ENCODE data around the gene CDC25B. TPM values are rescaled to one million over a fixed set of nuclear protein-coding genes. Genes with fewer than 3 reads are reported as not detected.

Gene CDC25B
- total and polyA plus RNA-seq, 2 experiments from 2014 or later, result 9.7 to 59.9 TPM

DNA sequence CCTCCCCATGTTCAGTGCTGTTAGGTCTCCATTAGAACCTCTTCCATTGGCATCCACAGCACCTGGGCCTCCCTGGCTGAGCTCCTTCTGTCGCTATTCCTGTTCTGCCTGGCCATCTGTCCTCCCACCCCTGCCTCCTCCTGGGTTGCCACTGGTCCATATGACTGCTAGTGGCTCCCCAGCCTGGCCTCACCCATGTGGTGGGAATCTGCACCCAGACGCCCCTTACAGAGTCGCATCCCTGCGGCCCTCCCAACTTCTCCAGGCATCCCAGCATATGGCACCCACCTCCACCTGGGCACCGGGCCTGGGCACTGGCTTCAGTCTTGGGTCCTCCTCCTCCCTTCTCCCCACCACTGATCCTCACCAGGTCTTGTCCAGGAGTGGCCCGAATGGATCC is 7.7 kb downstream of the CDC25B start:
- no peak for DNase-seq (ENCODE audit: low read depth in 1 of 2, low spot score in 1 of 2)
- H3K9me3 ChIP-seq (ENCODE audit: low read depth), result no peaks in the 10 kb centered on the region
- H3K4me3 ChIP-seq, result no peak overlapping the region
- no peaks in the 10 kb centered on the region for H3K27me3 ChIP-seq
- peaks cover 7% of the 10 kb centered on the region for H3K4me1 ChIP-seq (ENCODE audit: low read depth)
- TF ChIP-seq, protein P1, sequence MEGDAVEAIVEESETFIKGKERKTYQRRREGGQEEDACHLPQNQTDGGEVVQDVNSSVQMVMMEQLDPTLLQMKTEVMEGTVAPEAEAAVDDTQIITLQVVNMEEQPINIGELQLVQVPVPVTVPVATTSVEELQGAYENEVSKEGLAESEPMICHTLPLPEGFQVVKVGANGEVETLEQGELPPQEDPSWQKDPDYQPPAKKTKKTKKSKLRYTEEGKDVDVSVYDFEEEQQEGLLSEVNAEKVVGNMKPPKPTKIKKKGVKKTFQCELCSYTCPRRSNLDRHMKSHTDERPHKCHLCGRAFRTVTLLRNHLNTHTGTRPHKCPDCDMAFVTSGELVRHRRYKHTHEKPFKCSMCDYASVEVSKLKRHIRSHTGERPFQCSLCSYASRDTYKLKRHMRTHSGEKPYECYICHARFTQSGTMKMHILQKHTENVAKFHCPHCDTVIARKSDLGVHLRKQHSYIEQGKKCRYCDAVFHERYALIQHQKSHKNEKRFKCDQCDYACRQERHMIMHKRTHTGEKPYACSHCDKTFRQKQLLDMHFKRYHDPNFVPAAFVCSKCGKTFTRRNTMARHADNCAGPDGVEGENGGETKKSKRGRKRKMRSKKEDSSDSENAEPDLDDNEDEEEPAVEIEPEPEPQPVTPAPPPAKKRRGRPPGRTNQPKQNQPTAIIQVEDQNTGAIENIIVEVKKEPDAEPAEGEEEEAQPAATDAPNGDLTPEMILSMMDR (IDR thresholded peaks at IDR 0.05; ENCODE audit: low read depth, low read length), result no peak
- no peaks in the 10 kb centered on the region for H3K36me3 ChIP-seq
- H3K27ac ChIP-seq, result no peak overlapping the region

DNA sequence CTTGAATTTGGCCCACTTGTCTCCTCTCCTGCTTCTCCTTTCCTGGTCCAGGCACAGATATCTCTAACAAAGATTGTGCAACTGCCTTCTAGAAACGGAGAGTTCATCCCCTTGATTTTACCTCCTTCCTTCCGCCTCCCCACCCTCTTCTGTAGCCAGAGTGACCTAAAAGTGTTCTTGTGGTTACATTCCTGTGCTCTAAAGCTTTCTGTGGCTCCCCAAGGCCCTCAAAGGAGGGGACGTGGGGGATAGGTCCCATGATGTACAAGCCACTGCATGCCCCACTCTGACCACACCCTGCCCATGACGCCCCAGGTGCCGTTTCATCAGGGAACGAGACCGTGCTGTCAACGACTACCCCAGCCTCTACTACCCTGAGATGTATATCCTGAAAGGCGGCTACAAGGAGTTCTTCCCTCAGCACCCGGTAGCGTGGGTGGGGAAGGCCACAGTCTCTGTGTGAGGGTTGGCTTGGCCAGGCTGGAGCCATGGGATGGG is 8.2 kb downstream of the CDC25B start:
- Histone ChIP-seq H3K9me3 (ENCODE audit: low read depth) (no peaks in the 10 kb centered on the region), H3K4me1 (ENCODE audit: low read depth) (peaks cover 7% of the 10 kb centered on the region), H3K27me3 (no peaks in the 10 kb centered on the region), H3K27ac (no peak overlapping the region), H3K36me3 (no peaks in the 10 kb centered on the region), H3K4me3 (no peak overlapping the region)
- TF ChIP-seq, protein P1 (IDR thresholded peaks at IDR 0.05; ENCODE audit: low read depth, low read length), result no peak
- peak in 1 of 2 donors; percentile 48 for DNase-seq (ENCODE audit: low read depth in 1 of 2, low spot score in 1 of 2)

DNA sequence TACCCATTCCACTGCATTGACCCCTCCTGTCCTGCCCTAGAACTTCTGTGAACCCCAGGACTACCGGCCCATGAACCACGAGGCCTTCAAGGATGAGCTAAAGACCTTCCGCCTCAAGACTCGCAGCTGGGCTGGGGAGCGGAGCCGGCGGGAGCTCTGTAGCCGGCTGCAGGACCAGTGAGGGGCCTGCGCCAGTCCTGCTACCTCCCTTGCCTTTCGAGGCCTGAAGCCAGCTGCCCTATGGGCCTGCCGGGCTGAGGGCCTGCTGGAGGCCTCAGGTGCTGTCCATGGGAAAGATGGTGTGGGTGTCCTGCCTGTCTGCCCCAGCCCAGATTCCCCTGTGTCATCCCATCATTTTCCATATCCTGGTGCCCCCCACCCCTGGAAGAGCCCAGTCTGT is 8.7 kb downstream of the CDC25B start:
- Histone ChIP-seq H3K4me1 (ENCODE audit: low read depth) (peaks cover 4% of the 10 kb centered on the region), H3K27me3 (no peaks in the 10 kb centered on the region), H3K9me3 (ENCODE audit: low read depth) (no peaks in the 10 kb centered on the region), H3K4me3 (no peak overlapping the region), H3K27ac (no peak overlapping the region), H3K36me3 (no peaks in the 10 kb centered on the region)
- DNase-seq (ENCODE audit: low read depth in 1 of 2, low spot score in 1 of 2), result no peak
- TF ChIP-seq, protein P1 (IDR thresholded peaks at IDR 0.05; ENCODE audit: low read depth, low read length), result no peak

DNA sequence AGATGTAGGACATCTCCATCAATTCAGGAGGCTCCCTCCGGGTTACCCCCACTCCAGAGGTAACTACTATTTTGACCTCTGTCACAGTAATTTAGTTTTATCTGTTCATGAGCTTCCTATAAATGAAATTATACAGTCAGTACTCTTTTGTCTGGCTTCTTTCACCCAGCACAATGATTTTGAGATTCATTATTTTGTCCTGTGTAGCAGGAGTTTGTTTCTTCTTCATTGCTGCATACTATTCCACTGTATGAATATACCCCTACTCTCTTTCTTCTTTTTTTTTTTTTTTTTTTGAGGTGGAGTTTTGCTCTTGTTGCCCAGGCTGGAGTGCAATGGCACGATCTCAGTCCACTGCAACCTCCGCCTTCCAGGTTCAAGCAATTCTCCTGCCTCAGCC is 12.4 kb downstream of the CDC25B start:
- H3K27ac ChIP-seq, result no peak overlapping the region
- H3K27me3 ChIP-seq, result no peaks in the 10 kb centered on the region
- no peaks in the 10 kb centered on the region for H3K9me3 ChIP-seq (ENCODE audit: low read depth)
- no peaks in the 10 kb centered on the region for H3K4me1 ChIP-seq (ENCODE audit: low read depth)
- H3K4me3 ChIP-seq, result no peak overlapping the region
- TF ChIP-seq, protein P1 (IDR thresholded peaks at IDR 0.05; ENCODE audit: low read depth, low read length), result no peak
- DNase-seq (ENCODE audit: low read depth in 1 of 2, low spot score in 1 of 2), result no peak
- H3K36me3 ChIP-seq, result no peaks in the 10 kb centered on the region

DNA sequence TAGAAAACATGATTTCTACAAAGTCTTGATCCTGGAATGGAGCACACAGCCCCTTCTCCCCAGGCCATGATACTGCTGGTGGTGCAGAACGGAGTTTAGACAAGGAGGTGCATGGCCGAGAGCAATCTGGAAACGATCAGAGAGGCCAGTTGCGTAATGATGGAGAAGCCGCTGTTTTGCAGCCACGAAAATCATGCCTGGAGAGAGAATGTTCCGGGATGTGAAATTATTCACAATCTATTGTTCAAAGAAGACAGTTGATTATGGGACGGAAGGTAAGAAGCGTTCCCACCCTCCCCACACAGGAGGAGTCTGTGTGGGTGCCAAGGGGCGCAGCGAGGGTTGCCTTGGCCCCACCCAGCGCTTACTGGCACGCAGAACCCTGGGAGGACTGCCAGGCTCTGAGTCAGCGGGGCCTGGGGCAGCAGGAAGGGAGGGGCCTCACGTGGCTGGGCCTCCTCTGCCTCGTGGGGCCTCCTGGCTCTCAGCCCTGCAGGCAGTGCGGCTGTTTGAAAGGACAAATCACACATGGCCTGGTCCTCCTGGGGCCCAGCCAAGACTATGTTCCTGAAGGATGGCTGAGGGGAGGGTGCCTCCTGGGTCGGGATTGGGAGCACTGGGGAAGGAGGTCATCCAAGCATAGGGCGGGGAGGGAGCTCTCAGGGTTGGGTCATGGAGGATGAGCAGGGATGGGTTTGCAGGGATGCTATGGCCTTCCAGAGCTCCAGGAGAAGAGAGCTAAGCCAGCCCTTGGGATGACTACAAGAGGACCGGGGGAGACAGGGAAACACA is 15.6 kb downstream of the CDC25B start:
- H3K27ac ChIP-seq, result no peak overlapping the region
- H3K36me3 ChIP-seq, result no peaks in the 10 kb centered on the region
- H3K4me3 ChIP-seq, result no peak overlapping the region
- no peaks in the 10 kb centered on the region for H3K9me3 ChIP-seq (ENCODE audit: low read depth)
- TF ChIP-seq, protein P1 (IDR thresholded peaks at IDR 0.05; ENCODE audit: low read depth, low read length), result no peak
- no peaks in the 10 kb centered on the region for H3K27me3 ChIP-seq
- peak; percentile 18 to 100 for DNase-seq (ENCODE audit: low read depth in 1 of 2, low spot score in 1 of 2)
- H3K4me1 ChIP-seq (ENCODE audit: low read depth), result no peaks in the 10 kb centered on the region
